Measurements from ENCODE around the gene WNT5A.

Gene WNT5A

GRCh38 chr3:55486857-55487380 lies at the start of gene WNT5A:
TSS of gene WNT5A (minus strand) at chr3:55487306. CDS start at chr3:55486985, 321 bp downstream.
- no peak for DNase-seq (ENCODE audit: low read depth)

- DNase-seq (ENCODE audit: low read depth): no peak
These were observed 47.8 kb upstream of the WNT5A start for GRCh38 chr3:55534876-55535275.

GRCh38 chr3:55532806-55533205 lies 45.7 kb upstream of the WNT5A start:
- no peak for DNase-seq (ENCODE audit: low read depth)

- no peak for DNase-seq (ENCODE audit: low read depth)
These were observed 44.2 kb upstream of the WNT5A start for GRCh38 chr3:55531321-55531720.

GRCh38 chr3:55527361-55527760 lies 40.3 kb upstream of the WNT5A start:
- no peak for DNase-seq (ENCODE audit: low read depth)

GRCh38 chr3:55526332-55527030 lies 39.4 kb upstream of the WNT5A start:
- no peak for DNase-seq (ENCODE audit: low read depth)

GRCh38 chr3:55525436-55525835 lies 38.3 kb upstream of the WNT5A start:
- DNase-seq (ENCODE audit: low read depth): no peak

GRCh38 chr3:55524565-55525244 lies 37.6 kb upstream of the WNT5A start:
- DNase-seq (ENCODE audit: low read depth): no peak

GRCh38 chr3:55523471-55523870 lies 36.4 kb upstream of the WNT5A start:
- no peak for DNase-seq (ENCODE audit: low read depth)

- no peak for DNase-seq (ENCODE audit: low read depth)
These were observed 34.8 kb upstream of the WNT5A start for GRCh38 chr3:55521738-55522421.

GRCh38 chr3:55521064-55521737 lies 34.1 kb upstream of the WNT5A start:
- DNase-seq (ENCODE audit: low read depth): no peak

- no peak for DNase-seq (ENCODE audit: low read depth)
These were observed 31.9 kb upstream of the WNT5A start for GRCh38 chr3:55519019-55519418.

- no peak for DNase-seq (ENCODE audit: low read depth)
These were observed 31.3 kb upstream of the WNT5A start for GRCh38 chr3:55518451-55518850.

- DNase-seq (ENCODE audit: low read depth): no peak
These were observed 29.4 kb upstream of the WNT5A start for GRCh38 chr3:55516392-55517030.

- DNase-seq (ENCODE audit: low read depth): no peak
These were observed 28.6 kb upstream of the WNT5A start for GRCh38 chr3:55515550-55516246.

GRCh38 chr3:55514962-55515361 lies 27.9 kb upstream of the WNT5A start:
- DNase-seq (ENCODE audit: low read depth): no peak

- no peak for DNase-seq (ENCODE audit: low read depth)
These were observed 25.7 kb upstream of the WNT5A start for GRCh38 chr3:55512571-55513343.

- DNase-seq (ENCODE audit: low read depth): no peak
These were observed 24.9 kb upstream of the WNT5A start for GRCh38 chr3:55511895-55512570.

- DNase-seq (ENCODE audit: low read depth): no peak
These were observed 21.2 kb upstream of the WNT5A start for GRCh38 chr3:55508335-55508734.

GRCh38 chr3:55507808-55508207 lies 20.7 kb upstream of the WNT5A start:
- no peak for DNase-seq (ENCODE audit: low read depth)

Data from T-helper 22 cell (primary cell).